ENCODE measurements around the gene SLC12A4. TPM values are rescaled to one million over a fixed set of nuclear protein-coding genes. Genes with fewer than 3 reads are reported as not detected.

Gene SLC12A4
- total and polyA plus RNA-seq, 2 of the 13 experiments (the other 11 are each of a cell fraction or from before 2014, with no cell fraction given): 65.1 to 84.3 TPM

GRCh38 chr16:67910158-67910557, 58.3 kb downstream of the SLC12A4 start:
- Histone ChIP-seq H3K4me3 (replicated peaks in 1 of 3; ENCODE audit: insufficient read depth in 1 of 3, low read depth in 2 of 3, low read length in 3 of 3) (no peak overlapping the region), H2AFZ (ENCODE audit: low read length) (no peak overlapping the region), H4K20me1 (ENCODE audit: insufficient read depth, low read length) (no peaks in the 10 kb centered on the region; the same call in 1 of the 2 replicates), H3K27me3 (ENCODE audit: control insufficient read depth in 1 of 2, insufficient read depth in 2 of 2, low read length in 2 of 2) (no peaks in the 10 kb centered on the region), H3K9me3 (ENCODE audit: low read length) (no peaks in the 10 kb centered on the region), H3K9ac (ENCODE audit: insufficient read depth, low read depth, low read length) (no peak overlapping the region), H3K4me2 (ENCODE audit: low read depth, low read length) (no peak overlapping the region), H3K4me1 (ENCODE audit: insufficient read depth, low read length) (peaks cover 19% of the 10 kb centered on the region), H3K79me2 (ENCODE audit: insufficient read depth, low read length) (no peaks in the 10 kb centered on the region), H3K27ac (ENCODE audit: extremely low read length, insufficient read depth, low read length) (no peak overlapping the region), H3K36me3 (replicated peaks in 1 of 2; ENCODE audit: control insufficient read depth in 1 of 2, insufficient read depth in 2 of 2, low read length in 2 of 2) (peaks cover 11 to 29% of the 10 kb centered on the region in 2 experiments)
- in situ Hi-C loops (cut with HindIII; ENCODE audit: extremely low pct_ligation_motif_present, low pct_unique_long_range_greater_than_20kb): no loop called here
- WGBS (ENCODE audit: low lambda C conversion rate): 84% methylated on average over 2 of the region's 2 CpGs
- CTCF ChIA-PET (ENCODE audit: low intra/inter-chr PET ratio, low total read pairs): no interaction called here
- no TSS peak for BruUV-seq (replicated peaks)
- DNase-seq (ENCODE audit: low spot score) (no peak), ATAC-seq (no peak), FAIRE-seq (no peak)
- POLR2A ChIA-PET: no interaction called here
- TF ChIP-seq, protein P1, sequence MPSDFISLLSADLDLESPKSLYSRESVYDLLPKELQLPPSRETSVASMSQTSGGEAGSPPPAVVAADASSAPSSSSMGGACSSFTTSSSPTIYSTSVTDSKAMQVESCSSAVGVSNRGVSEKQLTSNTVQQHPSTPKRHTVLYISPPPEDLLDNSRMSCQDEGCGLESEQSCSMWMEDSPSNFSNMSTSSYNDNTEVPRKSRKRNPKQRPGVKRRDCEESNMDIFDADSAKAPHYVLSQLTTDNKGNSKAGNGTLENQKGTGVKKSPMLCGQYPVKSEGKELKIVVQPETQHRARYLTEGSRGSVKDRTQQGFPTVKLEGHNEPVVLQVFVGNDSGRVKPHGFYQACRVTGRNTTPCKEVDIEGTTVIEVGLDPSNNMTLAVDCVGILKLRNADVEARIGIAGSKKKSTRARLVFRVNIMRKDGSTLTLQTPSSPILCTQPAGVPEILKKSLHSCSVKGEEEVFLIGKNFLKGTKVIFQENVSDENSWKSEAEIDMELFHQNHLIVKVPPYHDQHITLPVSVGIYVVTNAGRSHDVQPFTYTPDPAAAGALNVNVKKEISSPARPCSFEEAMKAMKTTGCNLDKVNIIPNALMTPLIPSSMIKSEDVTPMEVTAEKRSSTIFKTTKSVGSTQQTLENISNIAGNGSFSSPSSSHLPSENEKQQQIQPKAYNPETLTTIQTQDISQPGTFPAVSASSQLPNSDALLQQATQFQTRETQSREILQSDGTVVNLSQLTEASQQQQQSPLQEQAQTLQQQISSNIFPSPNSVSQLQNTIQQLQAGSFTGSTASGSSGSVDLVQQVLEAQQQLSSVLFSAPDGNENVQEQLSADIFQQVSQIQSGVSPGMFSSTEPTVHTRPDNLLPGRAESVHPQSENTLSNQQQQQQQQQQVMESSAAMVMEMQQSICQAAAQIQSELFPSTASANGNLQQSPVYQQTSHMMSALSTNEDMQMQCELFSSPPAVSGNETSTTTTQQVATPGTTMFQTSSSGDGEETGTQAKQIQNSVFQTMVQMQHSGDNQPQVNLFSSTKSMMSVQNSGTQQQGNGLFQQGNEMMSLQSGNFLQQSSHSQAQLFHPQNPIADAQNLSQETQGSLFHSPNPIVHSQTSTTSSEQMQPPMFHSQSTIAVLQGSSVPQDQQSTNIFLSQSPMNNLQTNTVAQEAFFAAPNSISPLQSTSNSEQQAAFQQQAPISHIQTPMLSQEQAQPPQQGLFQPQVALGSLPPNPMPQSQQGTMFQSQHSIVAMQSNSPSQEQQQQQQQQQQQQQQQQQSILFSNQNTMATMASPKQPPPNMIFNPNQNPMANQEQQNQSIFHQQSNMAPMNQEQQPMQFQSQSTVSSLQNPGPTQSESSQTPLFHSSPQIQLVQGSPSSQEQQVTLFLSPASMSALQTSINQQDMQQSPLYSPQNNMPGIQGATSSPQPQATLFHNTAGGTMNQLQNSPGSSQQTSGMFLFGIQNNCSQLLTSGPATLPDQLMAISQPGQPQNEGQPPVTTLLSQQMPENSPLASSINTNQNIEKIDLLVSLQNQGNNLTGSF (CRISPR knock-in tag; IDR thresholded peaks at IDR 0.05): no peak
- no peak for TF ChIP-seq SP1 (IDR thresholded peaks at IDR 0.05)
- no peak for TF ChIP-seq SP1 (CRISPR knock-in tag; IDR thresholded peaks at IDR 0.05)
- TF ChIP-seq, protein P2, sequence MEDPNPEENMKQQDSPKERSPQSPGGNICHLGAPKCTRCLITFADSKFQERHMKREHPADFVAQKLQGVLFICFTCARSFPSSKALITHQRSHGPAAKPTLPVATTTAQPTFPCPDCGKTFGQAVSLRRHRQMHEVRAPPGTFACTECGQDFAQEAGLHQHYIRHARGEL (CRISPR knock-in tag; IDR thresholded peaks at IDR 0.05): no peak
- TF ChIP-seq ARNTL (CRISPR knock-in tag; IDR thresholded peaks at IDR 0.05): no peak
- TF ChIP-seq ZBTB7B (CRISPR knock-in tag; IDR thresholded peaks at IDR 0.05): no peak
- TF ChIP-seq REPIN1 (CRISPR knock-in tag; IDR thresholded peaks at IDR 0.05; ENCODE audit: borderline replicate concordance, low read depth): no peak
- TF ChIP-seq CEBPB (IDR thresholded peaks at IDR 0.05; ENCODE audit: borderline replicate concordance, low read depth, low read length): no peak
- TF ChIP-seq ZNF773 (CRISPR knock-in tag; IDR thresholded peaks at IDR 0.05; ENCODE audit: borderline replicate concordance): no peak
- TF ChIP-seq ZNF337 (CRISPR knock-in tag; IDR thresholded peaks at IDR 0.05; ENCODE audit: borderline replicate concordance, low read depth): no peak
- TF ChIP-seq RBAK (CRISPR knock-in tag; IDR thresholded peaks at IDR 0.05): no peak
- TF ChIP-seq TBX3 (IDR thresholded peaks at IDR 0.05; ENCODE audit: borderline replicate concordance): no peak
- no peak for TF ChIP-seq ZNF292 (CRISPR knock-in tag; IDR thresholded peaks at IDR 0.05; ENCODE audit: borderline replicate concordance, low read depth)
- no peak for TF ChIP-seq ZMAT3 (CRISPR knock-in tag; conservative IDR thresholded peaks at IDR 0.05)
- TF ChIP-seq ZNF17 (CRISPR knock-in tag; IDR thresholded peaks at IDR 0.05): no peak
- TF ChIP-seq ZFP1 (CRISPR knock-in tag; IDR thresholded peaks at IDR 0.05): no peak
- no peak for TF ChIP-seq ZNF670 (CRISPR knock-in tag; IDR thresholded peaks at IDR 0.05; ENCODE audit: borderline replicate concordance)
- intact Hi-C loops (cut with micrococcal nuclease; ENCODE audit: unreplicated experiment): no loop called here
